Neural cell (in vitro differentiated cells): ENCODE measurements around the gene ZNF726. TPM values are rescaled to one million over a fixed set of nuclear protein-coding genes. Genes with fewer than 3 reads are reported as not detected.

Source experiments
- H2AFZ ChIP-seq: fragments of 200-600, 300-800 bp; sonication (generic), shearing (Covaris generic); 2 replicates; pipeline ENCODE4 v1.6.0; 2014; ENCODE audit warnings: low read depth, mild to moderate bottlenecking, antibody characterized with exemption, low read length, moderate library complexity
- H3F3A ChIP-seq: fragments of 200-600 bp; shearing (Covaris generic); 2 replicates; pipeline ENCODE4 v1.6.1; 2016; ENCODE audit warnings: mild to moderate bottlenecking, moderate library complexity, mixed read lengths, antibody characterized with exemption, low read length; ENCODE audit not compliant: insufficient read depth, poor library complexity, severe bottlenecking
- H3K27ac ChIP-seq: fragments of 200-600, 300-800 bp; sonication (generic), shearing (Covaris generic); 2 replicates; pipeline ENCODE4 v1.5.1; 2014; ENCODE audit warnings: mild to moderate bottlenecking, low read length, moderate library complexity
- H3K27me3 ChIP-seq: fragments of 300-800, 200-600 bp; sonication (generic), shearing (Covaris generic); 2 replicates; pipeline ENCODE4 v1.6.0; 2014; ENCODE audit warnings: mild to moderate bottlenecking, low read depth, low read length, moderate library complexity; ENCODE audit not compliant: insufficient read depth
- H3K36me3 ChIP-seq: fragments of 300-800, 200-600 bp; sonication (generic), shearing (Covaris generic); 2 replicates; pipeline ENCODE4 v1.5.1; 2014; ENCODE audit warnings: mild to moderate bottlenecking, antibody characterized with exemption, low read length, moderate library complexity; ENCODE audit not compliant: insufficient read depth
- H3K4me2 ChIP-seq: fragments of 300-800, 200-600 bp; sonication (generic), shearing (Covaris generic); 2 replicates; pipeline ENCODE4 v1.6.0; 2014; ENCODE audit warnings: mild to moderate bottlenecking, low read length
- H3K4me3 ChIP-seq: fragments of 300-800, 200-600 bp; sonication (generic), shearing (Covaris generic); 2 replicates; pipeline ENCODE4 v1.5.1; 2014; ENCODE audit warnings: mild to moderate bottlenecking, low read length, moderate library complexity
- H3K79me2 ChIP-seq: fragments of 200-600 bp; shearing (Covaris generic); replicated peaks from 2 replicates; pipeline ENCODE4 v1.6.0; 2014; ENCODE audit warnings: mild to moderate bottlenecking, low read length, moderate library complexity; ENCODE audit not compliant: insufficient read depth
- H3K9ac ChIP-seq: fragments of 300-800, 200-600 bp; sonication (generic), shearing (Covaris generic); 2 replicates; pipeline ENCODE4 v1.6.1; 2016; ENCODE audit warnings: mild to moderate bottlenecking, low read length, mixed read lengths
- H3K9me2 ChIP-seq: fragments of 200-600 bp; shearing (Covaris generic); 2 replicates; pipeline ENCODE4 v1.6.1; 2016; ENCODE audit warnings: mild to moderate bottlenecking, low read length, mixed read lengths; ENCODE audit not compliant: insufficient read depth
- H3K9me3 ChIP-seq: fragments of 200-600, 300-800 bp; sonication (generic), shearing (Covaris generic); 2 replicates; pipeline ENCODE4 v1.6.1; 2016; ENCODE audit warnings: mild to moderate bottlenecking, mixed run types, low read length, moderate library complexity, mixed read lengths
- H4K20me1 ChIP-seq: fragments of 200-600 bp; shearing (Covaris generic); 2 replicates; pipeline ENCODE4 v1.6.1; 2016; ENCODE audit warnings: mild to moderate bottlenecking, mixed run types; ENCODE audit not compliant: insufficient read depth
- CTCF ChIP-seq: fragments of 450-650 bp; IDR thresholded peaks from 2 replicates; pipeline ENCODE4 v1.5.1; 2014; ENCODE audit warnings: antibody characterized with exemption, mild to moderate bottlenecking, moderate library complexity; ENCODE audit not compliant: poor library complexity, severe bottlenecking
- EP300 ChIP-seq: fragments of 450-650 bp; conservative IDR thresholded peaks from 2 replicates; pipeline ENCODE4 v1.6.1; 2014; ENCODE audit warnings: antibody characterized with exemption, mild to moderate bottlenecking, moderate library complexity; ENCODE audit not compliant: poor library complexity, severe bottlenecking
- EZH2 ChIP-seq: fragments of 200-600, 300-800 bp; shearing (Covaris generic), sonication (generic); IDR thresholded peaks from 2 replicates; pipeline ENCODE4 v1.6.1; 2014; ENCODE audit warnings: antibody characterized with exemption, low read length, borderline replicate concordance, mild to moderate bottlenecking; ENCODE audit not compliant: insufficient read depth, poor library complexity, severe bottlenecking
- MXI1 ChIP-seq: fragments of 450-650 bp; conservative IDR thresholded peaks from 2 replicates; pipeline ENCODE4 v1.6.1; 2014; ENCODE audit warnings: antibody characterized with exemption, mild to moderate bottlenecking; ENCODE audit not compliant: poor library complexity, severe bottlenecking
- POLR2AphosphoS5 ChIP-seq: IDR thresholded peaks from 2 replicates; pipeline ENCODE4 v1.6.1; 2012
- RAD21 ChIP-seq: fragments of 450-650 bp; conservative IDR thresholded peaks from 2 replicates; pipeline ENCODE4 v1.6.1; 2014; ENCODE audit warnings: antibody characterized with exemption, mild to moderate bottlenecking, moderate library complexity
- REST ChIP-seq: IDR thresholded peaks from 2 replicates; pipeline ENCODE4 v1.6.1; 2012; ENCODE audit warnings: borderline replicate concordance
- SMC3 ChIP-seq: fragments of 450-650 bp; conservative IDR thresholded peaks from 2 replicates; pipeline ENCODE4 v1.6.1; 2014; ENCODE audit warnings: antibody characterized with exemption, mild to moderate bottlenecking, moderate library complexity; ENCODE audit not compliant: poor library complexity
- TAF1 ChIP-seq: IDR thresholded peaks from 2 replicates; pipeline ENCODE4 v1.6.1; 2012; ENCODE audit warnings: low read depth
- polyA plus RNA-seq: library from polyadenylated mRNA; depleted of rRNA; stranded (reverse); fragments of >200 nt; gene quantifications from 2 replicates; pipeline ENCODE4 v1.2.3, GENCODE V29; 2014

Gene ZNF726
- polyA plus RNA-seq, 1 donor from 2014 or later: not detected

GRCh38 chr19:23913931-23914330, 755 bp upstream of the ZNF726 start:
- H3K36me3 ChIP-seq: no peaks in the 10 kb centered on the region
- H3K27ac ChIP-seq: no peak overlapping the region
- no peak overlapping the region for H2AFZ ChIP-seq
- H3K9ac ChIP-seq: no peak overlapping the region
- no peaks in the 10 kb centered on the region for H3K27me3 ChIP-seq
- no peaks in the 10 kb centered on the region for H3F3A ChIP-seq
- TF ChIP-seq EP300 (no peak), SMC3 (no peak), TAF1 (no peak), POLR2AphosphoS5 (no peak), REST (no peak), MXI1 (no peak), RAD21 (no peak), CTCF (no peak), EZH2 (no peak)
- no peaks in the 10 kb centered on the region for H3K9me2 ChIP-seq
- no peaks in the 10 kb centered on the region for H4K20me1 ChIP-seq
- H3K4me3 ChIP-seq: no peak overlapping the region
- no peaks in the 10 kb centered on the region for H3K79me2 ChIP-seq
- no peaks in the 10 kb centered on the region for H3K9me3 ChIP-seq
- no peak overlapping the region for H3K4me2 ChIP-seq

- H3K4me3 ChIP-seq: no peak overlapping the region
- H3K27me3 ChIP-seq: no peaks in the 10 kb centered on the region
- no peaks in the 10 kb centered on the region for H3K9me2 ChIP-seq
- no peak overlapping the region for H2AFZ ChIP-seq
- H3K27ac ChIP-seq: no peak overlapping the region
- no peaks in the 10 kb centered on the region for H3K36me3 ChIP-seq
- H3F3A ChIP-seq: no peaks in the 10 kb centered on the region
- no peaks in the 10 kb centered on the region for H3K9me3 ChIP-seq
- H3K79me2 ChIP-seq: no peaks in the 10 kb centered on the region
- no peak overlapping the region for H3K4me2 ChIP-seq
- TF ChIP-seq EP300 (no peak), POLR2AphosphoS5 (no peak), REST (no peak), CTCF (no peak), MXI1 (no peak)
- no peaks in the 10 kb centered on the region for H4K20me1 ChIP-seq
- H3K9ac ChIP-seq: no peak overlapping the region
These were observed 2.3 kb downstream of the ZNF726 start for GRCh38 chr19:23916991-23917390.
